H7 (cell line): Measurements from ENCODE around the gene SH3BP5L. TPM values are rescaled to one million over a fixed set of nuclear protein-coding genes. Genes with fewer than 3 reads are reported as not detected.
"Not testable (repeated sequence)": the region's sequence is repeated elsewhere in the genome, so short reads cannot be mapped to it uniquely, and the experiment has no call there.

Source experiments
- DNase-seq: peaks from one replicate; pipeline ENCODE4 v3.0.0; 2012
- H3K27me3 ChIP-seq: 2 replicates; pipeline ENCODE4 v1.6.0; 2011; ENCODE audit warnings: mild to moderate bottlenecking, low read length; ENCODE audit not compliant: control insufficient read depth, insufficient read depth
- H3K36me3 ChIP-seq: replicated peaks from 2 replicates; pipeline ENCODE4 v1.5.1; 2011; ENCODE audit warnings: low read length; ENCODE audit not compliant: control insufficient read depth, insufficient read depth
- H3K4me3 ChIP-seq: 2 replicates; pipeline ENCODE4 v1.5.1; 2011; ENCODE audit warnings: low read depth, mild to moderate bottlenecking, control low read depth, low read length, moderate library complexity; ENCODE audit not compliant: insufficient read depth
- total RNA-seq: library from RNA; depleted of rRNA; stranded (reverse); fragments of >200 nt; shearing (Covaris generic); gene quantifications from 2 replicates; pipeline ENCODE4 v1.2.3, GENCODE V29; 2014

SH3BP5L gene
- total RNA-seq, 1 experiment from 2014 or later, result 38.2 TPM

- DNase-seq, result no peak
- Histone ChIP-seq H3K4me3 (no peak overlapping the region), H3K36me3 (peaks cover 12% of the 10 kb centered on the region), H3K27me3 (no peaks in the 10 kb centered on the region)
Measured at GRCh38 chr1:248844526-248844925, 18.8 kb upstream of the SH3BP5L start.

- H3K4me3 ChIP-seq, result no peak overlapping the region
- H3K36me3 ChIP-seq, result peaks cover 8% of the 10 kb centered on the region
- no peaks in the 10 kb centered on the region for H3K27me3 ChIP-seq
- no peak for DNase-seq
Measured at GRCh38 chr1:248843687-248844086, 18.0 kb upstream of the SH3BP5L start.

DNA sequence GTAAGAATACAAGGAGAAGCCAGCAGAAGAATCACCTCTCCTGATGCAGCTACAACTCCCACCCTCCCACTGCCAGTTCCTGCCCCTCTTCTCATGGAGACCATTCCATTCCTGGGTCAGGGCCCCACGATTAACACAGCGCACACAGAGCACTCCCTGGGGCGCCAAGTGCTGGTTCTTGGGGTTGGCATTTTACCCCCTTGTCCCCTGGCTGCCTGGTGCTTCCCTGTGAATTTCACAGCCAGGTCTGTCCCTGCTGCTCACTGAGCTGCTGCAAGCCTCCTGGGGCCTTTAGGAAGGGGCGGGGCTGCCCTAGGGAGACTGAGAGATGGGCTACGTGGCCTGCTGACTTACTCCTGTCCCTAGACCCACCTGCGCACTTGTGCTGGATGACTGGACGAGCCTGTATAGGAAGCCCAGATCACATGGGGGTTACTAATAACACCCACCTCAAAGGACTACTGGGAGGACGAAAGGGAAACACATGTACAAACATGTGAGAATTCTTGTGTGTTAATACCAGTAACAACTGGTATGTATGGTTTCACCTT is 17.1 kb upstream of the SH3BP5L start:
- Histone ChIP-seq H3K36me3 (peaks cover 6% of the 10 kb centered on the region), H3K4me3 (no peak overlapping the region), H3K27me3 (no peaks in the 10 kb centered on the region)
- DNase-seq, result no peak

DNA sequence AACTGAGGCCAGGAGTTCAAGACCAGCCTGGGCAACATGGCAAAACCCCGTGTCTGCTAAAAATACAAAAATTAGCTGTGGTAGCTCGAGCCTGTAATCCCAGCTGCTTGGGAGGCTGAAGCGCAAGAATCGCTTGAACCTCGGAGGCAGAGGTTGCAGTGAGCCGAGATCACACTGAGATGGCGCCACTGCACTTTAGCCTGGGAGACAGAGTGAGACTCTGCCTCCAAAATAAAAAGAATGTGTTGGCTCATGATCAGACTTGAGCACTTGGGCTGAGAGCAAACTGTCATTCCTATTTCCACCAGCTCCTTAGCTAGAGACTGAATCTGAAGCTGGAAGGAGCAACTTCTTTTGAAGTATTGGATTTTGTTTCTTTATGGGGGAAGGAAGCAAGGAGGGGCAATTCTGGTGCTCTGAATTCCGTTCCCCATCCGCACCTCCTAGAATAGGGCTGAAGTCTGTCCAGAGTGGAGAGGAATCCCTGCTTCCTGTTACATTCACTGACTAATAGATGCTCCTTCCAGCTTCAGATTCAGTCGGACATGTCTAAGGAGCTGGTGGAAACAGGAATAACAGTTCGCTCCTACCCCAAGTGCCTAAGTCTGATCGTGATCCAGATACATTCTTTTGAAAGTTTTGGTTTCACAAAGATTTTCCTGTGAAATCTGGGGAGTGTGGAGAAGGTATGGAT is 16.1 kb upstream of the SH3BP5L start:
- H3K27me3 ChIP-seq, result peaks cover 2% of the 10 kb centered on the region; the same call in 1 of the 2 replicates
- DNase-seq, result no peak
- H3K4me3 ChIP-seq, result no peak overlapping the region
- peaks cover 6% of the 10 kb centered on the region for H3K36me3 ChIP-seq

- Histone ChIP-seq H3K27me3 (peaks cover 2% of the 10 kb centered on the region; the same call in 1 of the 2 replicates), H3K4me3 (no peak overlapping the region), H3K36me3 (peaks cover 5% of the 10 kb centered on the region)
- no peak for DNase-seq
Measured at GRCh38 chr1:248840946-248841345, 15.2 kb upstream of the SH3BP5L start.

GRCh38 chr1:248839168-248839555 is 13.4 kb upstream of the SH3BP5L start:
- no peak for DNase-seq
- H3K36me3 ChIP-seq, result no peaks in the 10 kb centered on the region
- peaks cover 2% of the 10 kb centered on the region; the same call in 1 of the 2 replicates for H3K27me3 ChIP-seq
- peak overlapping the region; percentile 100 for H3K4me3 ChIP-seq

DNA sequence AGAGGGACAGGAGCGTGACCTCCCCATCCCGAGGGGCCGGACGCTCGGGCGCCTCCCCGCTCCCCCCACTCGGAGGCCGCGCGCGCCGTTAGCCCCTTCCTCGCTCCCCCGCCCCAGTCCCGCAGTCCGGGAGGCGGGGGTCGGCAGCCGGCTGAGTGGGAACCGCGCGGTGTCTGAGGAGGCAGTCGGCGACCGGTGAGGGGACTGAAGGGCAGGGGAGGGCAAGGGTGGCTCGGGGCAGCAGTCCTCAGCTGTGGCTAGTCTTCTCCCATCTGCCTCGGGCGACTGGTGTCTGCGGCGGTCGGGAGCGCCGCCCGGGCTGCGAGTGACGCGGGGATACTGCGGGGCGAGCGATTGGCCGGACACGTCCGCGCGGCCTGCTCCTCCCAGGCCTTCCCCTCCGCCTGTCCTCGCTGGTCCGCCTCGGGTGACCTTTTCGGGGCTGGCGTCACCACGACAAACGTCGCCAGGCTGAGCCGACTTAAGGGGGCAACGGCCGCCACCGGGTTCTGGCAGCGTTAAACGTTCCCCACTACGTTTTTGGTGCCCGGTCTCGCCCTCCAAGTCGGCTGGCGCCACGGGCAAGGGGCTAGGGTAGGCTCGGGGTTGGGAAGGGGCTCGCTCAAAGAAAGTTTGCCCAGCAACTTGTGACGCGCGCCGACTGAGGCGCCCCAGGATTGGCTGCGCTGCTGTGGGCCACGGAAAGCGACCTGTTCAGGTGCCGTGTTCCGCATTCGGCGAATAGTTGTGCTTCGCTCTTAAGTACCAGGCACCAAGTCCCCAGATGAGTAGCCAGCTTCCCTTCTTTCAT is 12.8 kb upstream of the SH3BP5L start:
- Histone ChIP-seq H3K36me3 (no peaks in the 10 kb centered on the region), H3K4me3 (peak overlapping the region; percentile 100), H3K27me3 (peaks cover 2% of the 10 kb centered on the region; the same call in 1 of the 2 replicates)
- peak; percentile 96 for DNase-seq

GRCh38 chr1:248837781-248838356 is 12.2 kb upstream of the SH3BP5L start, which contains the start of gene ZNF672:
Gene ZNF672 (plus strand): TSS chr1:248838224. CDS start chr1:248847275, 9,051 bp downstream.
- DNase-seq, result peak; percentile 99
- Histone ChIP-seq H3K27me3 (peaks cover 2% of the 10 kb centered on the region; the same call in 1 of the 2 replicates), H3K36me3 (no peaks in the 10 kb centered on the region), H3K4me3 (peak within 1 kb of the TSS; percentile 100)

DNA sequence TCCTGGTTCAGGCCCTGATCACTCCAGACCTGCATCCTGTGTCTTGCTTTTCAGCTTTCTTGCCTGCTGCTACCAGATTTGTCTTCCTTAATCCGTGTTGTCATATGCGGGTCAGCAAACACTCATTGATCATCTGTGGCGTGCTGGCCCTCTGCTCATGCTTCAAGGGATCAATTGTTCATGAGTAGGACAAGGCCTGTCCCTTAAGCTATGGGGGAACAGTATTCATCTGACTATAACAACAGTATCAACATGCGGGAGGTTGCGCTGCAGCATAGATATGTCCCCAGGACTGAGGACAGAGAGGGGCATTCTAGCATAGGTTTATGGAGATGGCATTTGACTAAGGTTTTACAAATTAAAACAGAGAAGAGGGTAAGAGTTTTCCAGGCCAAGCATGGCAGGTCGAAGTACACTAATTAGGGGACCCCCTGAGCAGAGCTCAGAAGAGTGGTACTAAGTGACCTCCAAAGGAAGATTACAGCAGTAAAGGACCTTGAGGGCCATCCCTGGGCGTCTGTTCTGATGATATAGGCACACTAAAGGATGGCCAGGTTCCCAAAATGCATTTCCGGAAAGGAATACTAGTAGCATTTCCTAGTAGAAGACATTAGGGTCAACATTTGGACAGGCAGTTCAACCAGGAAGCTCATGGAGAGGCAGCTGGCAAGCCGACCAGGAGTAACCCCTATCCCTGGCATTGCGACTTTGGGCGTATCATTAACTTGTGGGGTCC is 11.5 kb upstream of the SH3BP5L start:
- Histone ChIP-seq H3K36me3 (no peaks in the 10 kb centered on the region), H3K4me3 (peak overlapping the region; percentile 56), H3K27me3 (peaks cover 2% of the 10 kb centered on the region; the same call in 1 of the 2 replicates)
- no peak for DNase-seq

DNA sequence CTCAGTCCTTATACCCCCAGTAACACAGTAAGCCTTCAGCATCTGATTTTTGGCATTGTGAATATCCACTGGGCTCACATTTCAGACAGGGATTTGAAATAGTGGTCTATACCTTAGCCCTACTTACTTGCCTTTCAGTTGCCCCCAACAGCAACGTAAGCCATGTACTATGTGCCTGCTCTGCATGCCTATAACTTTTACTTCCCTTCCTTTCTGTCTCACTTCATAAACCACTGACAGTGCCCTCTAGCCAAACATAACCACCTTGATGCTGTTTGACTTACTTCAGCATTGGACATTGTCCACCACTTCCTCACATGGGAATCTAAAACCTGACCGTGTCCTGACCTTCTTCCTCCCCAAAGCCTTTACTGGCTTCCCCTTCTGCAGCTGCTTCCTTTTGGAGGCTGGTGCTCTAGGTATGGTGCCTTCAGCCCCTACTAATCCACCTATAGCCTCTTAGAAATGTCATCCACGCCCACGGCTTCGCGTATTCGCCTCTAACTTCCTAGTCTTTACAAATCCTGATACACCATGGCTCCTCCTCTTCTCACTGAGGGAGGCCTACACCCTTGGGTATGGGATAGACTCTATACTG is 8.7 kb upstream of the SH3BP5L start:
- peaks cover 2% of the 10 kb centered on the region; the same call in 1 of the 2 replicates for H3K27me3 ChIP-seq
- H3K36me3 ChIP-seq, result no peaks in the 10 kb centered on the region
- no peak overlapping the region for H3K4me3 ChIP-seq
- DNase-seq, result no peak

GRCh38 chr1:248831842-248832241 is 6.1 kb upstream of the SH3BP5L start:
- DNase-seq, result no peak
- Histone ChIP-seq H3K27me3 (peaks cover 1% of the 10 kb centered on the region; the same call in 1 of the 2 replicates), H3K36me3 (no peaks in the 10 kb centered on the region), H3K4me3 (no peak overlapping the region)

DNA sequence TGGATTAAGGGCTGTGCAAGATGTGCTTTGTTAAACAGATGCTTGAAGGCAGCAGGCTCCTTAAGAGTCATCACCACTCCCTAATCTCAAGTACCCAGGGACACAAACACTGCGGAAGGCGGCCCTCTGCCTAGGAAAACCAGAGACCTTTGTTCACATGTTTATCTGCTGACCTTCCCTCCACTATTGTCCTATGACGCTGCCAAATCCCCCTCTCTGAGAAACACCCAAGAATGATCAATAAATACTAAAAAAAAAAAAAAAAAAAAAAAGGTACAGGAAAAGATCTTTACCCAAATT is 5.0 kb upstream of the SH3BP5L start:
- not testable (repeated sequence) for H3K4me3 ChIP-seq, H3K27me3 ChIP-seq, DNase-seq

GRCh38 chr1:248828845-248829244 is 3.1 kb upstream of the SH3BP5L start:
- no peak for DNase-seq
- peaks cover 1% of the 10 kb centered on the region; the same call in 1 of the 2 replicates for H3K27me3 ChIP-seq
- no peak overlapping the region for H3K4me3 ChIP-seq
- H3K36me3 ChIP-seq, result peaks cover 6% of the 10 kb centered on the region

More for the DNA sequence above, 5.0 kb upstream of the SH3BP5L start:
- H3K36me3 ChIP-seq, result not testable (repeated sequence)

DNA sequence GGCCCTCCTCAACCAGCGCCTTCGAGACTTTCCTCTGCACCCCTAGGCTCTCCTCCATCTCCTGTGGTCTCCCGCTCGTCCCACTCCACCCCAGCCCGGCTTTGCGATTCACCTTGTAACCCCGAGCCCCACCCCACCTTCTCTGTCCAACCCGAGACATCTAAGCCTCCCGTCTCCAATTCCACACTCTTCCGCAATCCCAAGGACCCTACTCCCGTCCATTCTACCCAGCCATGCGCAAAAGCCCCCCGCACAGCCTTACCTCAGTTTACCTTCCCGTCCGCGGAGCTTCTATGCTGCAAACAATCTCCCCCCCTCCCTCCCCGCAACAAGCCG is 174 bp downstream of the SH3BP5L start:
- no peak for DNase-seq
- peak overlapping the region; percentile 97 for H3K4me3 ChIP-seq

More for the DNA sequence above, 174 bp downstream of the SH3BP5L start:
- Histone ChIP-seq H3K27me3 (peaks cover 1% of the 10 kb centered on the region; the same call in 1 of the 2 replicates), H3K36me3 (peaks cover 12% of the 10 kb centered on the region)
